ENCODE results near the gene LYZL2. TPM values are rescaled to one million over a fixed set of nuclear protein-coding genes. Genes with fewer than 3 reads are reported as not detected.
"Not testable (repeated sequence)": the region's sequence is repeated elsewhere in the genome, so short reads cannot be mapped to it uniquely, and the experiment has no call there.

LYZL2 gene
- total RNA-seq, 2 donors from 2014 or later: not detected

- no peak for DNase-seq
- H3K36me3 ChIP-seq (replicated peaks in 1 of 2; ENCODE audit: insufficient read depth in 1 of 2, low read depth in 2 of 2): no peaks in the 10 kb centered on the region
- ATAC-seq: no peak
- 59 to 61% methylated on average over 4 of the region's 4 CpGs for WGBS, 2 donors
- TF ChIP-seq CTCF (IDR thresholded peaks at IDR 0.05) (no peak), POLR2A (IDR thresholded peaks at IDR 0.05) (no peak)
- H3K4me3 ChIP-seq: no peak overlapping the region
- no peaks in the 10 kb centered on the region for H3K4me1 ChIP-seq
- H3K27me3 ChIP-seq: no peaks in the 10 kb centered on the region
- intact Hi-C loops (cut with DNase I): no loop called here
- no peaks in the 10 kb centered on the region for H3K9me3 ChIP-seq
- no peak overlapping the region for H3K27ac ChIP-seq
Measured at GRCh38 chr10:30637881-30638467, 8.4 kb upstream of the LYZL2 start.

GRCh38 chr10:30631188-30631587 is 1.6 kb upstream of the LYZL2 start:
- WGBS, 2 donors: 70 to 75% methylated on average over 4 of the region's 4 CpGs
- TF ChIP-seq CTCF (IDR thresholded peaks at IDR 0.05): no peak
- TF ChIP-seq POLR2A (IDR thresholded peaks at IDR 0.05): no peak
- H3K27me3 ChIP-seq: no peaks in the 10 kb centered on the region
- H3K36me3 ChIP-seq (replicated peaks in 1 of 2; ENCODE audit: insufficient read depth in 1 of 2, low read depth in 2 of 2): no peaks in the 10 kb centered on the region
- ATAC-seq: no peak
- H3K27ac ChIP-seq: no peak overlapping the region
- no peaks in the 10 kb centered on the region for H3K9me3 ChIP-seq
- no peak for DNase-seq
- H3K4me3 ChIP-seq: no peak overlapping the region
- intact Hi-C loops (cut with DNase I): no loop called here
- H3K4me1 ChIP-seq: no peaks in the 10 kb centered on the region

GRCh38 chr10:30630571-30630970 is 1.0 kb upstream of the LYZL2 start:
- DNase-seq (no peak), ATAC-seq (no peak)
- no peaks in the 10 kb centered on the region for H3K36me3 ChIP-seq (replicated peaks in 1 of 2; ENCODE audit: insufficient read depth in 1 of 2, low read depth in 2 of 2)
- 77 to 83% methylated on average over 2 of the region's 2 CpGs for WGBS, 2 donors
- H3K27me3 ChIP-seq: no peaks in the 10 kb centered on the region
- no peak for TF ChIP-seq POLR2A (IDR thresholded peaks at IDR 0.05)
- no peak for TF ChIP-seq CTCF (IDR thresholded peaks at IDR 0.05)
- intact Hi-C loops (cut with DNase I): no loop called here
- no peaks in the 10 kb centered on the region for H3K9me3 ChIP-seq
- H3K4me3 ChIP-seq: no peak overlapping the region
- H3K4me1 ChIP-seq: no peaks in the 10 kb centered on the region
- H3K27ac ChIP-seq: no peak overlapping the region

- H3K27ac ChIP-seq; H3K9me3 ChIP-seq; H3K4me3 ChIP-seq; H3K36me3 ChIP-seq (replicated peaks in 1 of 2; ENCODE audit: insufficient read depth in 1 of 2, low read depth in 2 of 2); ATAC-seq; H3K27me3 ChIP-seq; H3K4me1 ChIP-seq; DNase-seq; intact Hi-C loops (cut with DNase I): not testable (repeated sequence)
- WGBS, 2 donors: 77 to 84% methylated on average over 7 of the region's 7 CpGs
Measured at GRCh38 chr10:30628576-30628975, 977 bp downstream of the LYZL2 start.

- H3K27ac ChIP-seq; H3K4me3 ChIP-seq; DNase-seq; ATAC-seq; H3K27me3 ChIP-seq; intact Hi-C loops (cut with DNase I); H3K4me1 ChIP-seq; H3K36me3 ChIP-seq (replicated peaks in 1 of 2; ENCODE audit: insufficient read depth in 1 of 2, low read depth in 2 of 2); H3K9me3 ChIP-seq: not testable (repeated sequence)
- WGBS, 2 donors: 58 to 71% methylated on average over 1 to 11 of the region's 11 CpGs
Measured at GRCh38 chr10:30626837-30627236, 2.7 kb downstream of the LYZL2 start.

GRCh38 chr10:30626196-30626595 is 3.4 kb downstream of the LYZL2 start:
- H3K9me3 ChIP-seq; H3K27me3 ChIP-seq; ATAC-seq; H3K36me3 ChIP-seq (replicated peaks in 1 of 2; ENCODE audit: insufficient read depth in 1 of 2, low read depth in 2 of 2); DNase-seq; H3K27ac ChIP-seq; H3K4me3 ChIP-seq; intact Hi-C loops (cut with DNase I); H3K4me1 ChIP-seq: not testable (repeated sequence)
- 47 to 76% methylated on average over 2 to 7 of the region's 7 CpGs for WGBS, 2 donors
